ENCODE data around the gene CLCA2.
"Not testable (repeated sequence)": the region's sequence is repeated elsewhere in the genome, so short reads cannot be mapped to it uniquely, and the experiment has no call there.

Gene CLCA2

DNA sequence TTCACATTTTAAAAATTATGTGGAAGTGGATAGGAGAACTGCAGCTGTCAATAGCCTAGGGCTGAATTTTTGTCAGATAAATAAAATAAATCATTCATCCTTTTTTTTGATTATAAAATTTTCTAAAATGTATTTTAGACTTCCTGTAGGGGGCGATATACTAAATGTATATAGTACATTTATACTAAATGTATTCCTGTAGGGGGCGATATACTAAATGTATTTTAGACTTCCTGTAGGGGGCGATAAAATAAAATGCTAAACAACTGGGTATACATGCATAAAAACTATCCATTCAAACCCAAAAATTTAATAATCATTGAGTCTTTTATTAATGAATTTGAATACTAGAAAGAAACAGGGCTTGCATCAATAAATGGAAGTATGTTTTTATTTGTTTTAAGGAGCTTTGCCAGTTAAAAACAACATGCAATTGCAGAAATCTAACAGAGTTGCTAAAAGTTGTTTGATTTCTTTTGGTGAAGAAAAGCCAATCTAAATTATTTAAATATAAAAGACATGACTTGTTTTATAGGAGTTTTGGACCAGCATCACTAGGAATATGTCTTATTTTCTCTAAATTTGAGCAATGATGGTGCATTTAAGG lies 76.1 kb downstream of the CLCA2 start:
- TF ChIP-seq, protein P1, sequence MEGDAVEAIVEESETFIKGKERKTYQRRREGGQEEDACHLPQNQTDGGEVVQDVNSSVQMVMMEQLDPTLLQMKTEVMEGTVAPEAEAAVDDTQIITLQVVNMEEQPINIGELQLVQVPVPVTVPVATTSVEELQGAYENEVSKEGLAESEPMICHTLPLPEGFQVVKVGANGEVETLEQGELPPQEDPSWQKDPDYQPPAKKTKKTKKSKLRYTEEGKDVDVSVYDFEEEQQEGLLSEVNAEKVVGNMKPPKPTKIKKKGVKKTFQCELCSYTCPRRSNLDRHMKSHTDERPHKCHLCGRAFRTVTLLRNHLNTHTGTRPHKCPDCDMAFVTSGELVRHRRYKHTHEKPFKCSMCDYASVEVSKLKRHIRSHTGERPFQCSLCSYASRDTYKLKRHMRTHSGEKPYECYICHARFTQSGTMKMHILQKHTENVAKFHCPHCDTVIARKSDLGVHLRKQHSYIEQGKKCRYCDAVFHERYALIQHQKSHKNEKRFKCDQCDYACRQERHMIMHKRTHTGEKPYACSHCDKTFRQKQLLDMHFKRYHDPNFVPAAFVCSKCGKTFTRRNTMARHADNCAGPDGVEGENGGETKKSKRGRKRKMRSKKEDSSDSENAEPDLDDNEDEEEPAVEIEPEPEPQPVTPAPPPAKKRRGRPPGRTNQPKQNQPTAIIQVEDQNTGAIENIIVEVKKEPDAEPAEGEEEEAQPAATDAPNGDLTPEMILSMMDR (IDR thresholded peaks at IDR 0.05; ENCODE audit: low read depth, low read length, missing control alignments) = peak; percentile 56
- no peak overlapping the region for H3K4me3 ChIP-seq (replicated peaks; ENCODE audit: low read depth, low read length)
- no peak for DNase-seq (ENCODE audit: extremely low read depth, low read depth)

DNA sequence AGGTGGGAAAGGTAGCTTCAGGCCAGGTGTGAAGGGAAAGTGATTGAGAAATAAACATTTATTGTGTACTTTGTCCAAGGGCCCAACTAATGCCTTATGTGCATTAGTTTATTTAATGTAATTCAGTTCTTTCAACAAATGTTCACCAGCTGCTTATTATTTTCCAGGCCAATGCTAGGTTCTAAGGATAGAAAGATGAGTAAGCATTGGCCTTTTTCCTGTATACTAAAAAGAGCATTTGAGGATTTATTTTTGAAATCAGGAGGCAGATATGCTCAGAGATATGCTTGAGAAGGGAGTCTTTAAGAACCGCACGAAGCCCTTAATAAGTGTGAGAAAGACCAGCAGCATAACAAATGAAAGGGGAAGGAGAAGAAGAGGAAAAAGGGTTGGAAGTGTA lies 76.7 kb downstream of the CLCA2 start:
- no peak for DNase-seq (ENCODE audit: extremely low read depth, low read depth)
- TF ChIP-seq, protein P1 (IDR thresholded peaks at IDR 0.05; ENCODE audit: low read depth, low read length, missing control alignments) = no peak

DNA sequence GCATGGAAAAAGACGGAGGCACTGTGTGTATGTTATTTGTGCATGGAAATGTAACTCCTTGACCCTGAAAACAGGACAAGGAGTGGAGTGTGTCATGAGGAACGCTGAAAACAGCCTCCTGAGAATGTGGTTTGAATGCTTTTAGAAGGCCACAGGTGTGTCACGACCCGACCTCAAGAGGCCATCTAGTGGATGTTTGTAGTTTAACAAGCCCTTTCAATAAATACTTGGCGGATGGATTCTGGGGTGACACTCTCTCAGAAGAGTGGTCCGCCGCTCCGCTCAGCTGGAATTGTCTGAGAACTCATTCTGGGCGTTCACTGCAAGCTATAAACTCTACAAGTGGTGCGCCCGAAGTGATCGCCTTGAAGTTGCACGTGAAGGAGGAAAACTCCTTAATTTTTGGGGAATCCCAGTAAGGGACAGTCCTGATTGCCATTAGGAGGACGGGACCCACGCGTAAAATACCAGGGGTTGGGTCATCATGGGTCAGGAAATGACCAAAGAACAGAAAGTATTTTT lies 78.2 kb downstream of the CLCA2 start:
- not testable (repeated sequence) for H3K4me3 ChIP-seq (replicated peaks; ENCODE audit: low read depth, low read length); DNase-seq (ENCODE audit: extremely low read depth, low read depth)
- TF ChIP-seq, protein P1 (IDR thresholded peaks at IDR 0.05; ENCODE audit: low read depth, low read length, missing control alignments) = peak; percentile 29

More for the DNA sequence above, 76.7 kb downstream of the CLCA2 start:
- no peak overlapping the region for H3K4me3 ChIP-seq (replicated peaks; ENCODE audit: low read depth, low read length)

DNA sequence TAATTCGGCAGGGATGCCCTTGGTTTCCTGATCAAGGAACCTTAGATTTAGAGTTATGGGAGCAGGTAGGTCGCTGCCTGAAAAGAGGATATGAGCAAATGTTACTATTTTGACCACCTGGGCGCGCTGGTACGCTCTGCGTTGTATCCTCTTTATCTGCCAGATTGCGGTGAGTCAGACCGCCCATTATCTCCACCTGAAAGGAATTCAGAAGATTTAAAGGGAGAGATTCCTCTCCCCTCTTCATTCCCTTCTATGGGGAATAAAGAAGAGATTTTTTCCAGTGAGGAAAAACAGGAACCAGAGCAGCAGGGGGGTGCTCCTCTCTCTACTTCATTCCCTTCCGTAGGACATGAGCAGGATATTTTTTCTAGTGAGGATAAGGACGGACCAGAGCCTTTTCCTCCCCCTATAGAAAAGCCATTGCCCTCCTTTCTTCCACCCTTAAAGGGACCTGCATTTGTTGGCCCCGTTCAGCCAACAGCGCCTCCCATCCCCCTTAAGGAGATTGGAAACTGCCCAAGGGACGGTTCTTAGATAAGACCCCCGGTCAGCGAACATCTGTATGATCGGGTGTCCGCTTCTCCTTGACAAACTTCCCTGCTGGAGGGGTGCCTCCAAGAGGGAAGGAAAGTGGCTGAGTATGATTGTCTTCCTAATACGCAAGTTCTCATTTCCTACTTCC lies 78.9 kb downstream of the CLCA2 start:
- DNase-seq (ENCODE audit: extremely low read depth, low read depth) = no peak
- TF ChIP-seq, protein P1 (IDR thresholded peaks at IDR 0.05; ENCODE audit: low read depth, low read length, missing control alignments) = no peak
- no peak overlapping the region for H3K4me3 ChIP-seq (replicated peaks; ENCODE audit: low read depth, low read length)

DNA sequence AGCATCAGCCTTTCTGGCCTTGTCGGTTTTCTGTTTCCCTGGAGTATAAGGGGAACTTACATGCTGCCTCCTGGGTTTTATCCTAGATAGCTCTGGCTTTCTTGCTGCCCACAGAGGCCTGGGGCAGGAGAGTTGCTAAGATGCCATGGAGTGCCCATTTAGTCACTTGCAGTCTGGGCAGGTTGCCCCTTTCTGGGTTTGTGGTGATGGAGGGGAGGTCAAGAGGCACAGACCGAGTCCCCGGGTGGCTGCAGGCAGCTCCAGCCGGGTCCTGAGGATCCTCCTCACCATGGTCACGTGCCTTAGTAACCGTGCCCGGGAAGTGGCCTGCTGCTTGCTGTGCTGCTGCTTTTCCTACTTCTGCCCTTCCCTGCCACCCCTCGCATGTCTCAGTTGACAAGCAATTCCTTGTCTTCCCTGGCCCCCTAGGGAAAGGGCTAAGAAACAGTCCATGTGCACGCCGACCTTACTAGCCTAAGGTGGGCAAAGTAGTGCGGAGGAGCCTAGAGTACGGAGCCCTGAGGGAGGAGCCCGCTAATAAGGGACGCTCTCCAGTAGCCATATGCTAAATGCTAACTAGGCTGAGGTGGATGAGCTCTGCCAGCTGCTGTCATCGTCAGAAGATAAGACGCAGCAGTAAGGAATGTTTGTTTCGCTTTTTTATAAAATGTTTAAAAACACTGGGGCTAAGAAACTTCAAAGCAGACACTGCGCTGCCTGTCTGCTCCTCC lies 79.6 kb downstream of the CLCA2 start:
- TF ChIP-seq, protein P1 (IDR thresholded peaks at IDR 0.05; ENCODE audit: low read depth, low read length, missing control alignments) = no peak
- no peak for DNase-seq (ENCODE audit: extremely low read depth, low read depth)
- H3K4me3 ChIP-seq (replicated peaks; ENCODE audit: low read depth, low read length) = no peak overlapping the region

DNA sequence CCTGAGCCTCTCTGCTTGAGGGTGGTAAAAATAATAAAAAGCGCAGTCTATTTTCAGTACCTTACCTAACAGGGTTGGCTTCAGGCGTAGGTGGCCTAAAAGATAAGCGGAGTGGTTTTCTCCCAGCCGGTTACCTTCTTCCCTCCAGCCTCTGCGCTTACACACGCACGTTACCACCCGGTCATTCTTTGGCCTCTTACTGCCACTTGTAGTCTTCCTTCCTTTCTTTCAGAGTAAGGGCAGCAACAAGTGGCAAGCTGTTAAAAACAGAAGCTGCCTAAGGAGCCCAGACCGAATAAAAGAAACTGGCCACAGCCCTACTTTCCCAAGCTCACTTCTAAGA lies 80.1 kb downstream of the CLCA2 start:
- DNase-seq (ENCODE audit: extremely low read depth, low read depth) = no peak
- no peak overlapping the region for H3K4me3 ChIP-seq (replicated peaks; ENCODE audit: low read depth, low read length)
- TF ChIP-seq, protein P1 (IDR thresholded peaks at IDR 0.05; ENCODE audit: low read depth, low read length, missing control alignments) = no peak
